Measurements from ENCODE around the gene SMARCB1. TPM values are rescaled to one million over a fixed set of nuclear protein-coding genes. Genes with fewer than 3 reads are reported as not detected.

Gene SMARCB1
- polyA plus RNA-seq, 5 donors = 142 to 157 (median 143) TPM

DNA sequence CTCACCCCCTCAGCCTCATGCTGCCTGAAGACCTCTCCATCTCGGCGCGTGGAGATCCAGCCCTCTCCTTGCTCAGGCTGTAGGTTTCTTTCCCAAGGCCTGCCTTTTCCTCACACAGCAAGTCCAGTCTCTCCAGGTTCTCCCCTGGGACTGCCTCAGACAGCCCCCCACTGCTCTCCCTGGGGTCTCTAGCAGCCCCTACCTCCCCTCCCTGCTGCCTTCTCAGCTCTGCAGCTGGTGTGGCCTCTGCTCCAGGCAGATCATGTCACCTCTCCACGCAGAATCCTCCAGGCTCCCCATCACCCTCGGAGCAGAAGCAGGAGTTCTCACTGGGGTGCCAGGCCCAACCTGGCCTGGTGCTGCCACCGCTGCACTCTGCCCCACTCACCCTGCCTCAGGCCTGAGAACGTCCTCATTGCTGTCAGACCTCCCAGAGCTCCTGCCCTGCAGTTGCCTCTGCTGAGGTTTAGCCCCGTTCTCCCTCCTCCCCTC, 15.2 kb downstream of the SMARCB1 start:
- no peak for DNase-seq

GRCh38 chr22:23803001-23803819, 16.4 kb downstream of the SMARCB1 start:
- no peak for DNase-seq

GRCh38 chr22:23804781-23805291, 18.1 kb downstream of the SMARCB1 start:
- DNase-seq = no peak

- DNase-seq = no peak
These were observed 20.1 kb downstream of the SMARCB1 start for GRCh38 chr22:23806837-23807236.

- no peak for DNase-seq
These were observed 25.6 kb downstream of the SMARCB1 start for GRCh38 chr22:23812378-23812777.

DNA sequence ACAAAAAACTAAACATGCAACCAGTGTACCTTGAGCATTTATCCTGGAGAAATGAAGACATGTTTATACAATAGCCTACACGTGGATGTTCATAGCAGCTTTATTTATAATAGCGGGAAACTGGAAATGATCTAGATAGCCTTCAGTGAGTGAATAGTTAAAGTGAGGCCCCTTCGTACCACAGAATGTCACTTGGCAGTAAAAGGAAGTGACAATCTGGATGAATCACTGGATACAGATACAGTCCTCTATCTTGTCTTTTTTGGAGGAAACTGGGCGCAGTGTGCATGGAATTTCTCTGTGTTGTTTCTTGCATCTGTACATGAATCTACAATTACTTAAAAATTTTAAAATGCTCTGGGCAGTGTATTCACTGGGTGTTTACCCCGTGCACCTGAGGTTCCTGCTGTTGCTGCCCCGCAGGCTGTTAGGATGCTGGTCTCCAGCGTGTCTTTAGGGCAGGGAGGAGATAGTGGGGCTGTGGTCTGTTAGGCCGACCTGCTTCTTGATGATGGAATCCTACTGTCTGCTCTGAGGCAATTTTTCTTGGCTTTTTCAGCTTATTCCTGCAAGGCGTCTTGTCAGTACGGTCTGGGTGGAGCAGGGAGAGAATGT, 28.9 kb downstream of the SMARCB1 start:
- DNase-seq = no peak

GRCh38 chr22:23816156-23816976, 29.6 kb downstream of the SMARCB1 start:
- DNase-seq = no peak

DNA sequence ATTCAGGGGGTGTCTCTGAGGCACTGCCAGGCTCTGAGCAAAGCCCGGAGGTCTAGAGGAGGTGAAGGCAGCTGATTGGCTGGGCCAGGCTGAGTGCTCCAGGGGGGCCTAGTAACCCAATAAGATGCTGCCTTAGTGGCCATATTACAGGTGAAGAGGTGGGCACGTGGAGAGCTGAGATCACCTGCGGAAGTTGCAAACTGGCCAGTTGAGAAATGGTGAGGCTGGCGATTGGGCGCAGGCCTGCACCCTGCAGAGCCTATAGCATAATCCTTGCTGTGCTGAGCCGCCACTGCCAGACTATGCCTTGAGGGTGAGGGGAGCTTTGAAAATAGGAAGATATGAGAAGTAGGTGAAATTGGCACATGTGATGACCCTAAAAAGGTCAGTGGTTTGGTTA, 30.4 kb downstream of the SMARCB1 start:
- no peak for DNase-seq

GRCh38 chr22:23818541-23818940, 31.8 kb downstream of the SMARCB1 start:
- no peak for DNase-seq

GRCh38 chr22:23820748-23821211, 34.0 kb downstream of the SMARCB1 start:
- no peak for DNase-seq

- no peak for DNase-seq
These were observed 35.4 kb downstream of the SMARCB1 start for GRCh38 chr22:23822101-23822671.

GRCh38 chr22:23823331-23823791, 36.6 kb downstream of the SMARCB1 start:
- DNase-seq = no peak

- DNase-seq = no peak
These were observed 37.9 kb downstream of the SMARCB1 start for GRCh38 chr22:23824476-23825245.

- no peak for DNase-seq
These were observed 38.6 kb downstream of the SMARCB1 start for GRCh38 chr22:23825246-23825905.

DNA sequence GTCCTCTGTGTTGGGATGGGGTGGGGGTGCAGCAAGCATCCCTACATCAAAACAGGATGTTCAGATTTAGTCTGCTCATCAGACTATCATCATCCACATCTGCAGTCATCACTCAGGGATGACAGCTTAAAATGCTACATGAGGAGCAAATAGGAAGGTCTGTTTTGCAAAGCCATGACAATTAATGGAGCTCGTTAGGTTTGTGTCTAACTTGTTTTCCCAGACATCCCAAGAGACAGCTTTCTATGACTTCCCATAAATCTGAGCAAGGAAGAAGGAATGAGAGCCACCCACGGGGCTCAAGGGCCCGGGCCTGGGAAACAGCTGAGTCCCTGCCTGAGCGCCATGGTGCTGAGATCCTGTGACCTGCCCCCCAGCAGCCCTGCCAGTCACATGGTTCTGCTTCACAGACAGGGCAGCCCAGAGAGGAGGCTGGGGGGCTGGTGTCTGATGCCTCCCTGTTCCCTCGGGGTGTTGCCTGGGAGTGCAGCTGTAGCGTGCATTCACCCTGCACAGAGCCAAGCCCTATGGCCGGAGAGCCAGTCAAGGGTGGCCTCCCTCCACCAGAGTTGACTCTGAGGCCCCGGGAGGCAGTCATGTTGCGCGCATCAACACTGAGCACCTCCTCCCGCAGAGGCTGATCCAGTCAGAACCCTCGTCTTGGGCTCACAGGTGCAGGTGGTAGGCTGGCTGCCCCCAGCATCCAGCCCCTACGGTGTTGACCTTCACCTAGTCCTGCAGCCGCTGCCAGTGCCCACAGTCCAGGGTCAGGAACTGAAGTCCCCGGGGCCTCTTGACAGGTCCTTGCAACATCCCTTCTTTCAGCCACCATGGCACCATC, 40.0 kb downstream of the SMARCB1 start:
- no peak for DNase-seq

DNA sequence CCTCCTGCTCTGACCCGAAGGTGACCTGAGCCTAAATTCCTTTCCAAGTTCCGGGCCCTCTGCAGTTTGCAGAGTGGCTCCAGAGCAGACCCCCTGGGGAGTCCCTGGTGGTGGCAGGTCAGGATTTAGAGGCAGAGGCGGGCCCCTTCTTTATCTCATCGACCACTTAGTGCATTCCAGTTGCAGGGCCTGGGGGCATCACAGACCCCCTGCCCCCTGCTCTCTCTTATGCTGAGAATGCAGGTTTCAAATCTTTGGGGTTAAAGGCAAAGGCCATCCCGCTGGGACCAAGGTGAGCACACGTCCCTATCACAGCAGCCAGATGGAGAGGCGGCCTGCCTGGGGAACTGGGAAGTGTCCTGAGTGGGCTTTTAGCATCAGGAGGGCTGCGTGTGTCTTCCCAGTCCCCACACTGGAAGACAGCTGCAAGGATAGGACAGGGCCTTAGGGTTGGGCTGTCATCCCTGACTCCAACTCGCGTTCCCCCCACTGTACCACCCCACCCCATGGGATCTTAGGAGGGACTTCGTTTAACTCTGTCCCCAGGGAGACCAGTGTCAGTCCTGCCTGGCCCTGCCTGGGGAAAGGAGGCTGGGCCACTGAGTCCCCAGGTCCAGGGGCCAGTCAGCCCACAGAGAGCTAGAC, 40.7 kb downstream of the SMARCB1 start:
- no peak for DNase-seq

- no peak for DNase-seq
These were observed 42.3 kb downstream of the SMARCB1 start for GRCh38 chr22:23828800-23829680.
